GM21529 (cell line): ENCODE data around the gene GEMIN2.
"Not testable (repeated sequence)": the region's sequence is repeated elsewhere in the genome, so short reads cannot be mapped to it uniquely, and the experiment has no call there.

Experiments
- ATAC-seq: cut with Tn5 transposase; IDR thresholded peaks from one replicate; pipeline ENCODE4 v1.9.1; 2021; ENCODE audit not compliant: unreplicated experiment

The GEMIN2 gene

GRCh38 chr14:39114073-39114838, at the start of gene GEMIN2:
Gene GEMIN2, plus strand, starts transcription at chr14:39114323. Its CDS starts 16 bp downstream, at chr14:39114339.
- ATAC-seq: peak; percentile 91

GRCh38 chr14:39069169-39069805, 44.8 kb upstream of the GEMIN2 start:
- not testable (repeated sequence) for ATAC-seq

GRCh38 chr14:39069923-39070322, 44.2 kb upstream of the GEMIN2 start:
- no peak for ATAC-seq

GRCh38 chr14:39071096-39071495, 43.0 kb upstream of the GEMIN2 start:
- no peak for ATAC-seq

- no peak for ATAC-seq
Observed at GRCh38 chr14:39080886-39081285, 33.2 kb upstream of the GEMIN2 start.

- ATAC-seq: no peak
Observed at GRCh38 chr14:39083127-39083526, 31.0 kb upstream of the GEMIN2 start.

GRCh38 chr14:39085933-39086332, 28.2 kb upstream of the GEMIN2 start:
- ATAC-seq: no peak

- ATAC-seq: no peak
Observed at GRCh38 chr14:39087493-39087892, 26.6 kb upstream of the GEMIN2 start.

- no peak for ATAC-seq
Observed at GRCh38 chr14:39090548-39091111, 23.5 kb upstream of the GEMIN2 start.

- no peak for ATAC-seq
Observed at GRCh38 chr14:39091716-39092115, 22.4 kb upstream of the GEMIN2 start.

- no peak for ATAC-seq
Observed at GRCh38 chr14:39094515-39094914, 19.6 kb upstream of the GEMIN2 start.

- ATAC-seq: no peak
Observed at GRCh38 chr14:39097159-39097558, 17.0 kb upstream of the GEMIN2 start.

GRCh38 chr14:39099215-39099614, 14.9 kb upstream of the GEMIN2 start:
- ATAC-seq: not testable (repeated sequence)

- ATAC-seq: no peak
Observed at GRCh38 chr14:39099748-39100147, 14.4 kb upstream of the GEMIN2 start.

GRCh38 chr14:39102265-39102968, 11.7 kb upstream of the GEMIN2 start:
- peak; percentile 17 for ATAC-seq

- peak; percentile 89 for ATAC-seq
Observed at GRCh38 chr14:39102969-39103957, 10.9 kb upstream of the GEMIN2 start, which contains the start of gene SEC23A. Gene SEC23A, minus strand, starts transcription at chr14:39103235. Its CDS starts 7,117 bp downstream, at chr14:39096118.

GRCh38 chr14:39104078-39104801, 9.9 kb upstream of the GEMIN2 start:
- ATAC-seq: not testable (repeated sequence)

GRCh38 chr14:39107591-39107996, 6.5 kb upstream of the GEMIN2 start:
- ATAC-seq: peak; percentile 33

- ATAC-seq: no peak
Observed at GRCh38 chr14:39108791-39109190, 5.3 kb upstream of the GEMIN2 start.
